Neural cell (in vitro differentiated cells): ENCODE measurements around the gene SIX4. TPM values are rescaled to one million over a fixed set of nuclear protein-coding genes. Genes with fewer than 3 reads are reported as not detected.

ENCODE experiments used
- H2AFZ ChIP-seq: fragments of 200-600, 300-800 bp; sonication (generic), shearing (Covaris generic); 2 replicates; pipeline ENCODE4 v1.6.0; 2014; ENCODE audit warnings: low read depth, mild to moderate bottlenecking, antibody characterized with exemption, low read length, moderate library complexity
- H3F3A ChIP-seq: fragments of 200-600 bp; shearing (Covaris generic); 2 replicates; pipeline ENCODE4 v1.6.1; 2016; ENCODE audit warnings: mild to moderate bottlenecking, moderate library complexity, mixed read lengths, antibody characterized with exemption, low read length; ENCODE audit not compliant: insufficient read depth, poor library complexity, severe bottlenecking
- H3K27ac ChIP-seq: fragments of 200-600, 300-800 bp; sonication (generic), shearing (Covaris generic); 2 replicates; pipeline ENCODE4 v1.5.1; 2014; ENCODE audit warnings: mild to moderate bottlenecking, low read length, moderate library complexity
- H3K27me3 ChIP-seq: fragments of 300-800, 200-600 bp; sonication (generic), shearing (Covaris generic); 2 replicates; pipeline ENCODE4 v1.6.0; 2014; ENCODE audit warnings: mild to moderate bottlenecking, low read depth, low read length, moderate library complexity; ENCODE audit not compliant: insufficient read depth
- H3K36me3 ChIP-seq: fragments of 300-800, 200-600 bp; sonication (generic), shearing (Covaris generic); 2 replicates; pipeline ENCODE4 v1.5.1; 2014; ENCODE audit warnings: mild to moderate bottlenecking, antibody characterized with exemption, low read length, moderate library complexity; ENCODE audit not compliant: insufficient read depth
- H3K4me2 ChIP-seq: fragments of 300-800, 200-600 bp; sonication (generic), shearing (Covaris generic); 2 replicates; pipeline ENCODE4 v1.6.0; 2014; ENCODE audit warnings: mild to moderate bottlenecking, low read length
- H3K4me3 ChIP-seq: fragments of 300-800, 200-600 bp; sonication (generic), shearing (Covaris generic); 2 replicates; pipeline ENCODE4 v1.5.1; 2014; ENCODE audit warnings: mild to moderate bottlenecking, low read length, moderate library complexity
- H3K79me2 ChIP-seq: fragments of 200-600 bp; shearing (Covaris generic); replicated peaks from 2 replicates; pipeline ENCODE4 v1.6.0; 2014; ENCODE audit warnings: mild to moderate bottlenecking, low read length, moderate library complexity; ENCODE audit not compliant: insufficient read depth
- H3K9ac ChIP-seq: fragments of 300-800, 200-600 bp; sonication (generic), shearing (Covaris generic); 2 replicates; pipeline ENCODE4 v1.6.1; 2016; ENCODE audit warnings: mild to moderate bottlenecking, low read length, mixed read lengths
- H3K9me2 ChIP-seq: fragments of 200-600 bp; shearing (Covaris generic); 2 replicates; pipeline ENCODE4 v1.6.1; 2016; ENCODE audit warnings: mild to moderate bottlenecking, low read length, mixed read lengths; ENCODE audit not compliant: insufficient read depth
- H3K9me3 ChIP-seq: fragments of 200-600, 300-800 bp; sonication (generic), shearing (Covaris generic); 2 replicates; pipeline ENCODE4 v1.6.1; 2016; ENCODE audit warnings: mild to moderate bottlenecking, mixed run types, low read length, moderate library complexity, mixed read lengths
- H4K20me1 ChIP-seq: fragments of 200-600 bp; shearing (Covaris generic); 2 replicates; pipeline ENCODE4 v1.6.1; 2016; ENCODE audit warnings: mild to moderate bottlenecking, mixed run types; ENCODE audit not compliant: insufficient read depth
- EP300 ChIP-seq: fragments of 450-650 bp; conservative IDR thresholded peaks from 2 replicates; pipeline ENCODE4 v1.6.1; 2014; ENCODE audit warnings: antibody characterized with exemption, mild to moderate bottlenecking, moderate library complexity; ENCODE audit not compliant: poor library complexity, severe bottlenecking
- EZH2 ChIP-seq: fragments of 200-600, 300-800 bp; shearing (Covaris generic), sonication (generic); IDR thresholded peaks from 2 replicates; pipeline ENCODE4 v1.6.1; 2014; ENCODE audit warnings: antibody characterized with exemption, low read length, borderline replicate concordance, mild to moderate bottlenecking; ENCODE audit not compliant: insufficient read depth, poor library complexity, severe bottlenecking
- MXI1 ChIP-seq: fragments of 450-650 bp; conservative IDR thresholded peaks from 2 replicates; pipeline ENCODE4 v1.6.1; 2014; ENCODE audit warnings: antibody characterized with exemption, mild to moderate bottlenecking; ENCODE audit not compliant: poor library complexity, severe bottlenecking
- POLR2AphosphoS5 ChIP-seq: IDR thresholded peaks from 2 replicates; pipeline ENCODE4 v1.6.1; 2012
- RAD21 ChIP-seq: fragments of 450-650 bp; conservative IDR thresholded peaks from 2 replicates; pipeline ENCODE4 v1.6.1; 2014; ENCODE audit warnings: antibody characterized with exemption, mild to moderate bottlenecking, moderate library complexity
- REST ChIP-seq: IDR thresholded peaks from 2 replicates; pipeline ENCODE4 v1.6.1; 2012; ENCODE audit warnings: borderline replicate concordance
- SMC3 ChIP-seq: fragments of 450-650 bp; conservative IDR thresholded peaks from 2 replicates; pipeline ENCODE4 v1.6.1; 2014; ENCODE audit warnings: antibody characterized with exemption, mild to moderate bottlenecking, moderate library complexity; ENCODE audit not compliant: poor library complexity
- TAF1 ChIP-seq: IDR thresholded peaks from 2 replicates; pipeline ENCODE4 v1.6.1; 2012; ENCODE audit warnings: low read depth
- polyA plus RNA-seq: library from polyadenylated mRNA; depleted of rRNA; stranded (reverse); fragments of >200 nt; gene quantifications from 2 replicates; pipeline ENCODE4 v1.2.3, GENCODE V29; 2014
- TF ChIP-seq, protein P1 (sequence below): fragments of 450-650 bp; IDR thresholded peaks from 2 replicates; pipeline ENCODE4 v1.5.1; 2014; ENCODE audit warnings: antibody characterized with exemption, mild to moderate bottlenecking, moderate library complexity; ENCODE audit not compliant: poor library complexity, severe bottlenecking

Gene SIX4
- polyA plus RNA-seq, 1 donor from 2014 or later, result 1.1 TPM

DNA sequence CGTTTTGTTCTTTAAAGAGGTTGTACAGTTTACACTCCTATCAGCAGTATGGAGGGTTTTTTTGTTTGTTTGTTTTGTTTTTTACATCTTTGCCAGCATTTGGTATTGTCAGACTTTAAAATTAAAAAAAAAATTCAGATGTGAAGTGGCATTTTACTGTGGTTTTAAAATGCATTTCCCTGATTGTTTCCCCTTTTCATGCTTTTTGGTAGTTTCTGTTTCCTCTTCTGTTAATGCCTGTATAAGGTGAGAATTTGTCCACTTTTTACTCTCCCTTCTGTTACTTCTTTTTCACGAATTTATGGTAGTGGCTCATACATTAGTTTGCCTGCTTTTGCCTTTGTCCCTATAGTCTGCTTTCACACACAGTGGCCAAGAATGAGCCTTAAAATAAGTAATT is 47.0 kb upstream of the SIX4 start:
- no peaks in the 10 kb centered on the region for H3K36me3 ChIP-seq
- no peak overlapping the region for H2AFZ ChIP-seq
- no peaks in the 10 kb centered on the region for H3F3A ChIP-seq
- H3K4me2 ChIP-seq, result no peak overlapping the region
- H3K79me2 ChIP-seq, result peaks cover 15% of the 10 kb centered on the region
- no peak overlapping the region for H3K9ac ChIP-seq
- no peaks in the 10 kb centered on the region for H3K9me2 ChIP-seq
- TF ChIP-seq TAF1 (no peak), EZH2 (no peak), MXI1 (no peak), POLR2AphosphoS5 (no peak), SMC3 (no peak), EP300 (no peak), RAD21 (no peak)
- TF ChIP-seq, protein P1, sequence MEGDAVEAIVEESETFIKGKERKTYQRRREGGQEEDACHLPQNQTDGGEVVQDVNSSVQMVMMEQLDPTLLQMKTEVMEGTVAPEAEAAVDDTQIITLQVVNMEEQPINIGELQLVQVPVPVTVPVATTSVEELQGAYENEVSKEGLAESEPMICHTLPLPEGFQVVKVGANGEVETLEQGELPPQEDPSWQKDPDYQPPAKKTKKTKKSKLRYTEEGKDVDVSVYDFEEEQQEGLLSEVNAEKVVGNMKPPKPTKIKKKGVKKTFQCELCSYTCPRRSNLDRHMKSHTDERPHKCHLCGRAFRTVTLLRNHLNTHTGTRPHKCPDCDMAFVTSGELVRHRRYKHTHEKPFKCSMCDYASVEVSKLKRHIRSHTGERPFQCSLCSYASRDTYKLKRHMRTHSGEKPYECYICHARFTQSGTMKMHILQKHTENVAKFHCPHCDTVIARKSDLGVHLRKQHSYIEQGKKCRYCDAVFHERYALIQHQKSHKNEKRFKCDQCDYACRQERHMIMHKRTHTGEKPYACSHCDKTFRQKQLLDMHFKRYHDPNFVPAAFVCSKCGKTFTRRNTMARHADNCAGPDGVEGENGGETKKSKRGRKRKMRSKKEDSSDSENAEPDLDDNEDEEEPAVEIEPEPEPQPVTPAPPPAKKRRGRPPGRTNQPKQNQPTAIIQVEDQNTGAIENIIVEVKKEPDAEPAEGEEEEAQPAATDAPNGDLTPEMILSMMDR, result no peak
- no peak overlapping the region for H3K27ac ChIP-seq
- no peaks in the 10 kb centered on the region for H3K9me3 ChIP-seq
- H4K20me1 ChIP-seq, result no peaks in the 10 kb centered on the region
- no peaks in the 10 kb centered on the region for H3K27me3 ChIP-seq
- H3K4me3 ChIP-seq, result no peak overlapping the region

DNA sequence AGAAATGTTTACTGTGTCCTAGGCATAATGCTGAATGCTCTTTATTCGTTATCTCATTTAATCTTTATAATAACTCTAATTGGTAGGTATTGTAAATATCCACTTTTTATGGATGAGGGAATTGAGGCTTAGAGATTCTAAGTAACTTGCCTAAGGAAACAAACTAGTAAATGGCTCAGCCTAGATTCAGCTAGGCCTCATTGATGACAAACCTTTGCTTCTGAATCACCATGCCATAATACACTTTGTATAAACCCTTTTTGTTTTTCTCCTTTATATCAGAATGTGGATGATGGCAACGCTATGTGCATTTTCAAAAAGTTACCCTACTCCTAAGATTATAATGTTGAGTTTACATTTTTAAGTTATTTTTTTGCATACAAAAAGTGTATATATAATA is 44.5 kb upstream of the SIX4 start:
- Histone ChIP-seq H3K9ac (no peak overlapping the region), H3K27me3 (no peaks in the 10 kb centered on the region), H3K9me3 (no peaks in the 10 kb centered on the region), H3K4me3 (no peak overlapping the region), H3K9me2 (no peaks in the 10 kb centered on the region), H3F3A (no peaks in the 10 kb centered on the region), H3K79me2 (peaks cover 8% of the 10 kb centered on the region), H4K20me1 (no peaks in the 10 kb centered on the region), H3K27ac (no peak overlapping the region), H3K36me3 (no peaks in the 10 kb centered on the region), H2AFZ (no peak overlapping the region), H3K4me2 (no peak overlapping the region)
- TF ChIP-seq RAD21, result no peak
- no peak for TF ChIP-seq SMC3
- no peak for TF ChIP-seq REST
- TF ChIP-seq, protein P1, result no peak
- no peak for TF ChIP-seq MXI1
- TF ChIP-seq POLR2AphosphoS5, result no peak
- no peak for TF ChIP-seq EP300
- TF ChIP-seq EZH2, result no peak
- no peak for TF ChIP-seq TAF1
